ENCODE results near the gene DTNBP1.

Gene DTNBP1

GRCh38 chr6:15513131-15513771 lies 149.6 kb downstream of the DTNBP1 start:
- DNase-seq, result no peak

GRCh38 chr6:15512721-15513120 lies 150.1 kb downstream of the DTNBP1 start:
- DNase-seq, result no peak

- no peak for DNase-seq
Measured at GRCh38 chr6:15512126-15512525, 150.7 kb downstream of the DTNBP1 start.

- DNase-seq, result no peak
Measured at GRCh38 chr6:15511248-15512125, 151.3 kb downstream of the DTNBP1 start.

- DNase-seq, result no peak
Measured at GRCh38 chr6:15510536-15511247, 152.1 kb downstream of the DTNBP1 start.

GRCh38 chr6:15510121-15510520 lies 152.7 kb downstream of the DTNBP1 start:
- no peak for DNase-seq

- DNase-seq, result no peak
Measured at GRCh38 chr6:15509335-15509933, 153.4 kb downstream of the DTNBP1 start.

GRCh38 chr6:15508931-15509330 lies 153.9 kb downstream of the DTNBP1 start:
- DNase-seq, result no peak

- no peak for DNase-seq
Measured at GRCh38 chr6:15508441-15508871, 154.4 kb downstream of the DTNBP1 start.

GRCh38 chr6:15507746-15508145 lies 155.1 kb downstream of the DTNBP1 start:
- no peak for DNase-seq

- no peak for DNase-seq
Measured at GRCh38 chr6:15507221-15507620, 155.6 kb downstream of the DTNBP1 start.

GRCh38 chr6:15506066-15506465 lies 156.8 kb downstream of the DTNBP1 start:
- no peak for DNase-seq

GRCh38 chr6:15505463-15505918 lies 157.3 kb downstream of the DTNBP1 start:
- no peak for DNase-seq

- no peak for DNase-seq
Measured at GRCh38 chr6:15504581-15505350, 158.1 kb downstream of the DTNBP1 start.

GRCh38 chr6:15504040-15504495 lies 158.8 kb downstream of the DTNBP1 start:
- DNase-seq, result no peak

GRCh38 chr6:15503346-15503680 lies 159.5 kb downstream of the DTNBP1 start:
- DNase-seq, result no peak

GRCh38 chr6:15502446-15503345 lies 160.1 kb downstream of the DTNBP1 start:
- no peak for DNase-seq

GRCh38 chr6:15501826-15502445 lies 160.9 kb downstream of the DTNBP1 start:
- DNase-seq, result no peak

- no peak for DNase-seq
Measured at GRCh38 chr6:15500901-15501825, 161.7 kb downstream of the DTNBP1 start.

Measured in stimulated activated naive CD4-positive, alpha-beta T cell (primary cell).